Measurements from ENCODE around the gene ALMS1.
"Not testable (repeated sequence)": the region's sequence is repeated elsewhere in the genome, so short reads cannot be mapped to it uniquely, and the experiment has no call there.

Gene ALMS1

GRCh38 chr2:73385504-73386341 is at the start of gene ALMS1:
TSS of gene ALMS1 (plus strand) at chr2:73385836. CDS start at chr2:73385869, 33 bp downstream.
- peak; percentile 90 for DNase-seq (ENCODE audit: low read depth)
- H3K4me3 ChIP-seq (replicated peaks; ENCODE audit: low read depth, low read length): peak within 1 kb of the TSS; percentile 95
- TF ChIP-seq CTCF (IDR thresholded peaks at IDR 0.05; ENCODE audit: low read length, missing control alignments): no peak

GRCh38 chr2:73337828-73338227 is 47.8 kb upstream of the ALMS1 start:
- no peak for DNase-seq (ENCODE audit: low read depth)
- no peak for TF ChIP-seq CTCF (IDR thresholded peaks at IDR 0.05; ENCODE audit: low read length, missing control alignments)
- H3K4me3 ChIP-seq (replicated peaks; ENCODE audit: low read depth, low read length): no peak overlapping the region

DNA sequence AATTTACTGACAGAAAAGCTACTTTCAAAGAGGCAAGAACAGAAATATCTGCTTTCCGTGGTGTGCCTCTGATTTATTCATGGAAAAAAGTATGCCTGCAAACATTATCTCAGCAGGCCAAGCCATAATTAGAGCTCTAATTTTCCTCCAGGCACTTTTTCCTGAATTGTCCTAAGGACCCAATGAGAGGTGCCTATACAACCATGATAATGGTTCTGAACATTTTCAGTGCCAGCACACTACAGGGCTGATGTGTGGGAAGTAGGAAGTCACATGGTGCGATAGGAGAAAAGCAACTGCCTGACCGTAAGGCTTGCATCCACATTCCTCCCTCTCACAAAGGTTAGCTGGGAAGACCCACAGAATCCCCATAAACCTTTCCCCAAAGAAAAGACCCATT is 46.4 kb upstream of the ALMS1 start:
- H3K4me3 ChIP-seq (replicated peaks; ENCODE audit: low read depth, low read length): no peak overlapping the region
- no peak for DNase-seq (ENCODE audit: low read depth)
- TF ChIP-seq CTCF (IDR thresholded peaks at IDR 0.05; ENCODE audit: low read length, missing control alignments): no peak

GRCh38 chr2:73341039-73341438 is 44.6 kb upstream of the ALMS1 start:
- DNase-seq (ENCODE audit: low read depth): no peak
- no peak overlapping the region for H3K4me3 ChIP-seq (replicated peaks; ENCODE audit: low read depth, low read length)
- TF ChIP-seq CTCF (IDR thresholded peaks at IDR 0.05; ENCODE audit: low read length, missing control alignments): no peak

GRCh38 chr2:73343992-73344391 is 41.6 kb upstream of the ALMS1 start:
- H3K4me3 ChIP-seq (replicated peaks; ENCODE audit: low read depth, low read length): no peak overlapping the region
- no peak for TF ChIP-seq CTCF (IDR thresholded peaks at IDR 0.05; ENCODE audit: low read length, missing control alignments)
- DNase-seq (ENCODE audit: low read depth): no peak

GRCh38 chr2:73344747-73345146 is 40.9 kb upstream of the ALMS1 start:
- not testable (repeated sequence) for H3K4me3 ChIP-seq (replicated peaks; ENCODE audit: low read depth, low read length); DNase-seq (ENCODE audit: low read depth)

- TF ChIP-seq CTCF (IDR thresholded peaks at IDR 0.05; ENCODE audit: low read length, missing control alignments): no peak
- no peak for DNase-seq (ENCODE audit: low read depth)
- H3K4me3 ChIP-seq (replicated peaks; ENCODE audit: low read depth, low read length): no peak overlapping the region
Measured at GRCh38 chr2:73350035-73350691, 35.5 kb upstream of the ALMS1 start.
